RWPE2 (cell line): ENCODE data around the gene PIH1D1.

Experiments used
- ATAC-seq: fragments of 200-7000 bp; cut with Tn5 transposase; 3 replicates; pipeline ENCODE4 v1.9.1; 2021; ENCODE audit warnings: low read depth
- DNase-seq: peaks from one replicate; pipeline ENCODE4 v3.0.0-alpha.2; 2020; ENCODE audit warnings: low spot score
- H3K27ac ChIP-seq: fragments of 450-650 bp; 2 replicates; pipeline ENCODE4 v1.5.1; 2017; ENCODE audit warnings: mild to moderate bottlenecking; ENCODE audit not compliant: poor library complexity, severe bottlenecking
- H3K27me3 ChIP-seq: fragments of 250-450 bp; sonication (Bioruptor Pico); 2 replicates; pipeline ENCODE4 v1.5.1; 2021; ENCODE audit warnings: mild to moderate bottlenecking, moderate library complexity; ENCODE audit not compliant: insufficient read depth, poor library complexity, severe bottlenecking
- H3K36me3 ChIP-seq: fragments of 250-450 bp; sonication (Bioruptor Pico); 2 replicates; pipeline ENCODE4 v1.5.1; 2020; ENCODE audit warnings: low read depth, mild to moderate bottlenecking, moderate library complexity
- H3K4me1 ChIP-seq: fragments of 250-450 bp; sonication (Bioruptor Pico); 2 replicates; pipeline ENCODE4 v1.5.1; 2021; ENCODE audit warnings: mild to moderate bottlenecking, moderate library complexity; ENCODE audit not compliant: insufficient read depth, poor library complexity, severe bottlenecking
- H3K4me3 ChIP-seq: fragments of 250-450 bp; sonication (Bioruptor Pico); 2 replicates; pipeline ENCODE4 v1.5.1; 2021; ENCODE audit warnings: mild to moderate bottlenecking, moderate library complexity; ENCODE audit not compliant: severe bottlenecking
- H3K9me3 ChIP-seq: fragments of 250-450 bp; sonication (Bioruptor Pico); 2 replicates; pipeline ENCODE4 v1.5.1; 2021; ENCODE audit warnings: mild to moderate bottlenecking, moderate library complexity; ENCODE audit not compliant: severe bottlenecking
- CTCF ChIP-seq: fragments of 450-650 bp; IDR thresholded peaks from one replicate; pipeline ENCODE4 v1.5.1; 2017; ENCODE audit warnings: mild to moderate bottlenecking, moderate library complexity; ENCODE audit not compliant: poor library complexity, severe bottlenecking

PIH1D1 gene

GRCh38 chr19:49481020-49481683 lies 29.5 kb upstream of the PIH1D1 start:
- H3K4me1 ChIP-seq = no peaks in the 10 kb centered on the region
- no peaks in the 10 kb centered on the region for H3K27me3 ChIP-seq
- H3K27ac ChIP-seq = no peak overlapping the region
- H3K9me3 ChIP-seq = no peaks in the 10 kb centered on the region
- TF ChIP-seq CTCF = no peak
- ATAC-seq = no peak
- no peak for DNase-seq
- H3K36me3 ChIP-seq = no peaks in the 10 kb centered on the region
- no peak overlapping the region for H3K4me3 ChIP-seq

DNA sequence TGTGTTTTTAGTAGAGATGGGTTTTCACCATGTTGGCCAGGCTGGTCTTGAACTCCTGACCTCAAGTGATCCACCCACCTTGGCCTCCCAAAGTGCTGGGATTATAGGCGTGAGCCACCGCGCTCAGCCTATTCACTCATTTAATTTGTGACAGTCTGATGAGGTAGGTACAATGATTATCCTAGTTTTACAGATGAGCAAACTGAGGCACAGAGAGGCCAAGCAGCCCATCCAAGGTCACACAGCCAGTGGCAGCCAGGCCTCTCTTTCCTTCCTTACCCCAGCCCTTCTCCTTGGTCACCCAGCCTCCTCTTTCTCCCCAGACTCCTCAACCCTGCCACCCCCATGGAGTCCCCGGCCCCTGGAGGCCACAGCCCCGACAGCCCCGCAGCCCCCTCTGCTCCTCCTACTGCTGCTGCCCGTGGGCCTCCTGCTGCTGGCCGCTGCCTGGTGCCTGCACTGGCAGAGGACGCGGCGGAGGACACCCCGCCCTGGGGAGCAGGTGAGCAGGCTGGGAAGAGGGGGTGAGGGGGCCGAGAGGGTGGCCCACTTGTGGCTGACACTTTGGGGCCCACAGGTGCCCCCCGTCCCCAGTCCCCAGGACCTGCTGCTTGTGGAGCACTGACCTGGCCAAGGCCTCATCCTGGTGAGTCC lies 28.5 kb upstream of the PIH1D1 start:
- Histone ChIP-seq H3K4me3 (no peak overlapping the region), H3K9me3 (no peaks in the 10 kb centered on the region), H3K4me1 (no peaks in the 10 kb centered on the region), H3K36me3 (no peaks in the 10 kb centered on the region), H3K27ac (no peak overlapping the region), H3K27me3 (no peaks in the 10 kb centered on the region)
- TF ChIP-seq CTCF = no peak
- DNase-seq (no peak), ATAC-seq (no peak)

DNA sequence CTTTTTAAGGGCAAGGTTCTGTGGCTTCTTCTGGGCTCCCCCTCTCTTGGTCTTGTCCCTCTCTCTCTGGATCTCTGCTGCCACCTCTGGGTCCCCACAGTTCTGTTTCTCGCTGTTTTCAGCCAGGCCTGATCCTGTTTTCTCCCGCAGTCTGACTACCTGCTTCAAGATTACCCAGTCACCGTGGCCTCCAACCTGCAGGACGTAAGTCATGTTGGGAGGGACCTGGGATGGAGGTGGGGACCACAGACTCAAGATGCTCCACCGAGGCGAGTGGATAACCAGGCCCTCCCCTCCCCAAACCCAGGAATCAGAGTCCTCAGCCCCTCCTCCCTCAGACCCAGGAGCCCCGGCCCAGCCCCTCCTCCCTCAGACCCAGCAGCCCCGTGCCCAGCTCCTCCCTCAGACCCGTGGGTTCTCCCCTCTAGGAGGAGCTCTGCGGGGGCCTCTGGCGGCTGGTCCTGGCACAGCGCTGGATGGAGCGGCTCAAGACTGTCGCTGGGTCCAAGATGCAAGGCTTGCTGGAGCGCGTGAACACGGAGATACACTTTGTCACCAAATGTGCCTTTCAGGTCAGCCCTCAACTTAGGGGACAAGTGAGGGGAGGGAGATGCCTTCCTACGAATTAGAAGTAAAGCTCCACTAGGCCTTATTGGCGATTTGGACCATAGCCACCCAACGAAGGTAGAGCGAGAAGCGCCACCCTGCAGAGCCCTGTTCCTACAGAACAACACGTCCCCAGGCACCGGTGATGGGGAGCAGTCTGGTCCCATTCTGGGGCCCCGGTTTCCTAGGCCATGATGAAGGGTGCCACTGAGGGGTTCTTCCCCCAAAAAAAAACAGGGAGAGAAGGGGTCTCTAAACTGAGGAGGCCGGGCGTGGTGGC lies 24.6 kb upstream of the PIH1D1 start:
- TF ChIP-seq CTCF = peak; percentile 31
- ATAC-seq (peak; percentile 26; the same call in 1 of the 3 replicates), DNase-seq (no peak)
- H3K4me3 ChIP-seq = no peak overlapping the region
- H3K27ac ChIP-seq = no peak overlapping the region
- H3K4me1 ChIP-seq = no peaks in the 10 kb centered on the region
- H3K27me3 ChIP-seq = no peaks in the 10 kb centered on the region
- H3K9me3 ChIP-seq = no peaks in the 10 kb centered on the region
- no peaks in the 10 kb centered on the region for H3K36me3 ChIP-seq

GRCh38 chr19:49475191-49475917 lies 23.7 kb upstream of the PIH1D1 start:
- no peak for TF ChIP-seq CTCF
- no peak overlapping the region for H3K4me3 ChIP-seq
- no peaks in the 10 kb centered on the region for H3K4me1 ChIP-seq
- H3K27ac ChIP-seq = no peak overlapping the region
- no peak for DNase-seq
- ATAC-seq = peak; percentile 10; the same call in 1 of the 3 replicates
- no peaks in the 10 kb centered on the region for H3K9me3 ChIP-seq
- no peaks in the 10 kb centered on the region for H3K36me3 ChIP-seq
- H3K27me3 ChIP-seq = no peaks in the 10 kb centered on the region
